ENCODE measurements around the gene DNAJC12. TPM values are rescaled to one million over a fixed set of nuclear protein-coding genes. Genes with fewer than 3 reads are reported as not detected.

DNAJC12 gene
- 0.32 and 1.1 TPM in 2 replicates for total RNA-seq

DNA sequence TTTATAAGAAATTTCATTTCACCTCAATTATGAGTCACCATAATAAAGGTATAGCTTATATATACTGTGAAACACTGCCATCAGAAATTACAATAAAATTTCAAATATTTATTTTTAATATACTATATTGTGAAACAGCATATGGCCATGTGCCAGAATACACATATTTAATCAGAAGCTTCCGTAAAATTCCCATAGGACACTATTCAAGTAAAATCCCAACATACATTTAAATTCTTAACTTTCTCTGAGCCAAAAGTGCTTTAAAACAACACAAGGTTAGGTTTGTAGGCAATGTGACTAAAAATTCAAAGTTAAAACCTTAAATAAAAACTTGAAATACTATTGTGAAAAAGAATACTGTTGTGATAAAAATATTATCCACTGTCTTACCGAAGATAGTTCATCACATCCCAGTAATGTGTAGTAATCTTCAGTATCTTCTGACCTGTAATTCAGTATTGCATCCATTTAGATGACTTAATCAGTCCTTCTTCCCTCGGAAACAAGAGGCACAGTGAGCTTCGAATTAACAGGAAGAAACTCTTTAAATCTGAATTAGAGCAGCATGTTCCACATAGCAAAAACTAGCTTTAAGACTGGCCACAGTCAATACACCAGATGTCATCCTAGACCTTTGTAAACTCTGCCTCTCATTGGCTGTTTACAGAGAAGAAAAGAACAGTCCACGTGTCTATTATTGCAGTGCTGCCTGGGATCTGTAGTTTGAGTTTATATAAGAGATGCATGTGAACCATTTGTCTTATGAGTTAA, at the start of gene DNAJC12:
Gene DNAJC12, minus strand, starts transcription at position 648 of the 774 bp plus-strand sequence. Its CDS starts 177 bp downstream, at position 471.

DNA sequence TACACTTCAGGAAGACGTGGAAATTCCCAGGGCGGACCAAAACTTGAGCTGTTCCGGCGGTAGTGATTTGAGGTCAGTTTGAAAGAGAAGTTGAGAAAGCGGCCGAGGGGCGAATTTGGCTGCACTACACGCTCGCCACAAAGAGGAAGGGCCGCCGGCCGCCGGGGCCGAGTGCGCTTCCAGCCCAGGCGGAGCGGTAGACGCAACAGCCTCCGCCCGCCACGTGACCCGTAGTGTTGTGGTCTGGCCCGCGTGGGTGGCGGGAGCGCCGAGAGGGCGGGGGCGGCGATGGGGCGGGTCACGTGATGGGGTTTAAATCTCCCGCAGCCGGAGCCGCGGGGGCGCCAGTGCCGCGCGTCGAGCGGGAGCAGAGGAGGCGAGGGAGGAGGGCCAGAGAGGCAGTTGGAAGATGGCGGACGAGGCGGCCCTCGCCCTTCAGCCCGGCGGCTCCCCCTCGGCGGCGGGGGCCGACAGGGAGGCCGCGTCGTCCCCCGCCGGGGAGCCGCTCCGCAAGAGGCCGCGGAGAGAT, 46.4 kb upstream of the DNAJC12 start, which contains the start of gene SIRT1:
Gene SIRT1, plus strand, starts transcription at position 344 of the 529 bp plus-strand sequence. Its CDS starts 66 bp downstream, at position 410.

Small RNA genes within 50 kb of the gene (small RNA-seq; reads per million reads assigned to genes)
- not detected for gene RN7SL394P
- not detected for gene RNU6-1250P
- not detected for gene RNU6-523P

Other genes starting within 250 kb of the DNAJC12 start
- under 0.01 and 0.24 TPM in 2 replicates for gene CTNNA3, start 142.0 kb downstream of the DNAJC12 start, total RNA-seq
- gene SIRT1, start 46.5 kb upstream of the DNAJC12 start, total RNA-seq: 16.1 and 18.7 TPM in 2 replicates
- gene HERC4, start 237.1 kb upstream of the DNAJC12 start, total RNA-seq: 106 and 120 TPM in 2 replicates

Data from hair follicle dermal papilla cell (primary cell).